Esophagus squamous epithelium (tissue), 4 donors: Measurements from ENCODE around the gene SLC17A7.
A peak's percentile ranks its signal among the peaks of the same experiment; 100 is the strongest.

Experiments
- CTCF ChIP-seq, 6 experiments: fragments of 450-650 bp in 4 of 6; fragments of 200-600 bp in 2 of 6; sonication (generic) in 2 of 6; IDR thresholded peaks; one replicate each; pipeline ENCODE4 v1.5.1; 2016 to 2019; ENCODE audit warnings: antibody characterized with exemption in 6 of 6, mild to moderate bottlenecking in 4 of 6, moderate library complexity in 4 of 6
- POLR2A ChIP-seq, 4 donors: fragments of 450-650 bp; IDR thresholded peaks; one replicate each; pipeline ENCODE4 v1.6.1; 2017; ENCODE audit warnings: antibody characterized with exemption in 4 of 4, mild to moderate bottlenecking in 4 of 4, moderate library complexity in 3 of 4

- TF ChIP-seq CTCF (IDR thresholded peaks at IDR 0.05): peak in 1 of 6 experiments; percentile 6
- TF ChIP-seq POLR2A (IDR thresholded peaks at IDR 0.05): no peak
Observed at GRCh38 chr19:49387936-49388372, 53.4 kb downstream of the SLC17A7 start, which contains the start of gene KASH5.
